ENCODE results near the gene EIF4B.

GRCh38 chr12:53057816-53058500, 51.7 kb downstream of the EIF4B start:
- TF ChIP-seq CTCF (conservative IDR thresholded peaks at IDR 0.05; ENCODE audit: low read length) (no peak), EZH2phosphoT487 (IDR thresholded peaks at IDR 0.05; ENCODE audit: borderline replicate concordance) (no peak)
